Brain microvascular endothelial cell (primary cell): Measurements from ENCODE around the gene ST3GAL3.

Source experiments
- DNase-seq: peaks from one replicate; pipeline ENCODE4 v3.0.0-alpha.2; 2020
- H3K27ac ChIP-seq: fragments of 250-450 bp; sonication (Bioruptor Pico); 2 replicates; pipeline ENCODE4 v1.5.1; 2020; ENCODE audit warnings: mild to moderate bottlenecking, moderate library complexity
- H3K27me3 ChIP-seq: fragments of 250-450 bp; sonication (Bioruptor Pico); replicated peaks from 2 replicates; pipeline ENCODE4 v1.5.1; 2020; ENCODE audit warnings: mild to moderate bottlenecking
- H3K36me3 ChIP-seq: fragments of 250-450 bp; sonication (Bioruptor Pico); replicated peaks from 2 replicates; pipeline ENCODE4 v1.5.1; 2020; ENCODE audit warnings: mild to moderate bottlenecking
- H3K4me3 ChIP-seq: 2 replicates; pipeline ENCODE4 v1.5.1; 2011; ENCODE audit warnings: low read depth, mild to moderate bottlenecking, control low read depth, low read length, moderate library complexity
- CTCF ChIP-seq: IDR thresholded peaks from 2 replicates; pipeline ENCODE4 v1.5.1; 2011; ENCODE audit warnings: low read depth, mild to moderate bottlenecking, moderate library complexity, low read length, control low read depth, inconsistent platforms; ENCODE audit errors: missing control alignments
- in situ Hi-C: cut with HindIII; loops from 2 replicates; pipeline ENCODE4 v1.10.0; 2017; ENCODE audit warnings: low sequenced_read_pairs, low pct_ligation_motif_present

The ST3GAL3 gene

GRCh38 chr1:43847882-43848281, 140.5 kb downstream of the ST3GAL3 start:
- H3K36me3 ChIP-seq, result no peaks in the 10 kb centered on the region
- in situ Hi-C loops, result no loop called here
- DNase-seq, result no peak
- no peak for TF ChIP-seq CTCF
- no peaks in the 10 kb centered on the region for H3K27me3 ChIP-seq
- H3K27ac ChIP-seq, result no peak overlapping the region
- H3K4me3 ChIP-seq, result no peak overlapping the region

DNA sequence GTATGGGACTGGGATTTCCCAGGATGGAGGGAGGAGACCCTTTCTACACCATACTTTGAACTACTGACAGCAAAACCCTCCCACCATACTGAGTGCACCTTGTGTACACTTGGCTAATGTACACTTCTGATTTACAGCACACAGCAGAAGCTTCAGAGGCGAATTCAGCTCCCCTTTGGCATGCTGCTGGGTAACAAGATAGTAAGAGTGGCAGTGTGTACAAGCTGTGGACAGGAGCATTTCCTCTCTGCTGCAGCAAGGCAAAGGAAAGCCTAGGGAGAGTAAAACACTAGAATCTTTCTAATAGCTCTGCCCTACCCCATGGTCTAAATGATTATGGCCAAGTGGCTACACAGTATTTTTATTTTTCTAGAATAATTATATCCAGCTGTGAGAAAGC, 142.3 kb downstream of the ST3GAL3 start:
- H3K4me3 ChIP-seq, result no peak overlapping the region

DNA sequence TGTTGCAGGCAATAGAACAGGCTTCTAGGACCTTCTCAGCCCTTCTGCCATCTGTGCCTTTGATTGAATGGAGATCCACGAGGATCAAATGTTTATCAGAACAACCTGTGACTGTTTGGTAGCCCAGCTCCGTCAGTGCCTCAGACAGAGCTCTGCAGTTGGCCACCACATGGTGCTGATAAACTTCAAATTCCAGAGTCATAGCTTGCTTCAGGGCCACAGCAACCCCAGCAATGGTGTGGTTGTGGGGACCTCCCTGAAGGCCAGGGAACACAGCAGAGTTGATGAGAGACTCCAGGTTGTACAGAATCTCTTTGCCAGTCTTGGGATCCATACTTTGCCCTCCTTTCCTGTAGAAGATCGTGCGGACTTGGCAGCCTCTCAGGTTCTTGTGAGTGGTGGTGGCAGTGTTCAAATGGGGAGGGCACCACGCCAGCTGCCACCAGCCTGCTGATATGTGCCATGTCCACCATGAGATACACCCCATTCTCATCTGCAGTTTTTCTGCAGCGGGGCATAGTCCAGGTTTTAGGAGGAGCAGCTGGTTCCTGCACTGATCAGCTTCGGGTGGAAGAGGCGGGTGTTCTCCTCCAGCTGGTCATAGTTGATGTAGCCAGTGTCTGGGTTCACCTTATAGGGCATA, 143.4 kb downstream of the ST3GAL3 start:
- no peak overlapping the region for H3K4me3 ChIP-seq
- TF ChIP-seq CTCF, result no peak
- H3K27ac ChIP-seq, result no peak overlapping the region
- H3K36me3 ChIP-seq, result no peaks in the 10 kb centered on the region
- in situ Hi-C loops, result no loop called here
- DNase-seq, result no peak
- H3K27me3 ChIP-seq, result no peaks in the 10 kb centered on the region

More for the DNA sequence above, 142.3 kb downstream of the ST3GAL3 start:
- Histone ChIP-seq H3K36me3 (no peaks in the 10 kb centered on the region), H3K27me3 (no peaks in the 10 kb centered on the region), H3K27ac (no peak overlapping the region)
- no peak for DNase-seq
- no peak for TF ChIP-seq CTCF
- in situ Hi-C loops, result no loop called here

DNA sequence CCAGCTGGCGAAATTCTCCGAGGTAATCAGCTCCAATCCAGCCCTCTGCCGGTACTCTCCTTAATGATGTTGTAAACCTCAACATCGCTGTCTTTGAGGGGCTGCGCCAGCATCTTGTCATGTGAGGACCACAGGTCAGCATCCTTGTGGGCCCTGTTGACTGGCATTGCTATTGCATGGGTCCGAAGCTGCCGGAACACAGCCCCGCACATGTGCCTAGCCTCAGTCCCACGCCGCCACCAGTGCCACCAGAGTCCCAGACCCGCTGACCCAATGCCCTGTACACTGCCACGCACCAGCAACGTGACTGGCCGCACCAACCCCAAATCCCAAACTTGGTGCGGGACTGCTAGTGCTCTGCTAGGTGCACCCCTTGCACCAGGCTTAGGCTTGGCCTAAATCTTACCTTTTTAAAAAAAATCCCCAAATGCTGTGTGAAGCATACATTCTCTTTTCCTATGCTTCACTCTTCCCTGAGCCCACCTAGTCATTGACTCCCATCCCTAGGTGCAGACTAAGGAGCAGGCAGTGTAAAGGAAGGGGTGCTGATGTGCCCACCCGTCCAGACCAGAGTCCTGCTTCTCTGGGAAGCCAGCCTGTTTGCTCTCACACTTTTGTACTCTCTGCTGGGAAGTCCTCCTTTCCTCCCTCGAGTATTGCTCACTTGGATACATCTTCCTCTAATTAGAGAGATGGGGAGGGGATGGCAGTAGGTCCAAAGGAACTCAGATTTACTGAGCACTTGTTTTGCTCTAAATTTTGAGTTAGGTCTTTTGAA, 144.4 kb downstream of the ST3GAL3 start:
- Histone ChIP-seq H3K27me3 (no peaks in the 10 kb centered on the region), H3K27ac (no peak overlapping the region), H3K36me3 (no peaks in the 10 kb centered on the region), H3K4me3 (no peak overlapping the region)
- in situ Hi-C loops, result no loop called here
- DNase-seq, result no peak
- TF ChIP-seq CTCF, result no peak

DNA sequence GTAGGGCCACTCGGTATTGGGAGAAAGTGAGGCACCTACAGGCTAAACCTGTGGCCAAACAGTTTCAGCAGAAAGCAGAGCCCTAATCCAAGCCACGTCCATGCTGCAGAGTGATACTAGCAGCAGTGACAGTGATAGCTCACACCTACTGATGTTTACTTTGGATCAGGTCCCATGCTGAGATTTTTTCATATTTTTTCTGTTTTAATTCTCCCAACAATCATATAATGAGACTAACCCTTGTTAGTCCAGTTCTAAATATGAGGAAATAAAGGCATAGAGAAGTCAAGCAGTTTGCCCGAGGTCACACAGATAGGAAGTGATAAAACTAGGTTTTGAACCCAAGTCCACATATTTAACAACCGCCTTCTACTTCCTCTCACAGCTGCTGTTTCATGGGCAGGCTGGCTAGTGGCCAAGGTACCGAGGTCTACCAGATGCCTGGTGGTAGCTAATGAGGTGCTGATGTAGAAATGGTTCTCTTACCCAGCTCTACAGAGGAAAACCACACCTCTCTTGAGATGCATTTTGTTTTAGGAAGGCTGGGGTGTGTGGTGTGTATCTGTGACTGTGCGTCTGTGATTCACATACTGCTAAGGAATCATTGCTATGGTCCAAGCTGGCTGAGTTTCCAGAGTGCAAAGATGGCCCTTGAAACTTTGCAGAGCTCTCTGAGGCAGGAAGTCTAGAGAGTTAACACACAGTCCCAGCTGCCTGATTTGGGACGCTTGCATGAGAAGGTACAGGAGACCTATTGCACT, 146.0 kb downstream of the ST3GAL3 start:
- no peaks in the 10 kb centered on the region for H3K27me3 ChIP-seq
- no peak for DNase-seq
- TF ChIP-seq CTCF, result no peak
- H3K4me3 ChIP-seq, result no peak overlapping the region
- no peaks in the 10 kb centered on the region for H3K36me3 ChIP-seq
- no peak overlapping the region for H3K27ac ChIP-seq
- in situ Hi-C loops, result no loop called here
